GM12878 (cell line): ENCODE results near the gene PRG3. TPM values are rescaled to one million over a fixed set of nuclear protein-coding genes. Genes with fewer than 3 reads are reported as not detected.

Experiments
- ATAC-seq: fragments of 200-7000 bp; cut with Tn5 transposase; 3 replicates; pipeline ENCODE4 v1.9.1; 2020; ENCODE audit warnings: mild to moderate bottlenecking, moderate library complexity
- BruUV-seq: library from RNA; stranded (reverse); fragments of 400-500 nt; replicated peaks from 2 replicates; lab custom pipeline; 2021; lab: Mats Ljungman, UMichigan
- CTCF ChIA-PET: fragments of 300-600 bp; sonication (Branson Sonifier 250); formaldehyde crosslinking; extraction: SDS; loops from one replicate; lab custom pipeline; 2021; ENCODE audit warnings: inconsistent platforms; lab: Yijun Ruan, JAX
- POLR2A ChIA-PET: fragments of 350-600 bp; formaldehyde crosslinking; extraction: SDS; loops from one replicate; lab custom pipeline; 2021; ENCODE audit warnings: inconsistent platforms; lab: Charles Lee
- RAD21 ChIA-PET: fragments of 300-600 bp; sonication (Branson Sonifier 250); formaldehyde crosslinking; loops from one replicate; lab custom pipeline; 2023; ENCODE audit warnings: antibody characterized with exemption; ENCODE audit not compliant: unreplicated experiment; lab: Charles Lee
- SMC1A ChIA-PET: fragments of 300-600 bp; sonication (Branson Sonifier 250); formaldehyde crosslinking; loops from one replicate; lab custom pipeline; 2023; ENCODE audit not compliant: unreplicated experiment, uncharacterized antibody; lab: Charles Lee
- DNase-seq: peaks from one replicate; pipeline ENCODE4 v3.0.0-alpha.2; 2011; ENCODE audit warnings: low read depth, low spot score
- FAIRE-seq: peaks from 3 replicates; lab custom pipeline; 2011; peaks lifted over from hg19 to GRCh38; lab: Jason Lieb, UNC
- H2AFZ ChIP-seq: 2 replicates; pipeline ENCODE4 v1.6.0; 2011; ENCODE audit warnings: low read depth, low read length, control low read depth; ENCODE audit not compliant: control insufficient read depth
- H3K27ac ChIP-seq: 2 replicates; pipeline ENCODE4 v1.5.1; 2011; ENCODE audit warnings: control low read depth; ENCODE audit not compliant: control insufficient read depth, insufficient read depth
- H3K27me3 ChIP-seq, 2 experiments: replicated peaks in 1 of 2; 2 replicates each; pipeline versions ENCODE4 v1.6.0 to v1.6.1; 2011; ENCODE audit warnings: low read length in 1 of 2; ENCODE audit not compliant: control insufficient read depth in 2 of 2, insufficient read depth in 2 of 2
- H3K36me3 ChIP-seq, 2 experiments: 2 replicates each; pipeline ENCODE4 v1.5.1; 2011; ENCODE audit warnings: low read length in 1 of 2; ENCODE audit not compliant: control insufficient read depth in 2 of 2, insufficient read depth in 2 of 2
- H3K4me1 ChIP-seq: 2 replicates; pipeline ENCODE4 v1.6.1; 2011; ENCODE audit warnings: mild to moderate bottlenecking, low read length, moderate library complexity, mixed read lengths; ENCODE audit not compliant: control insufficient read depth, insufficient read depth
- H3K4me2 ChIP-seq: 2 replicates; pipeline ENCODE4 v1.6.0; 2011; ENCODE audit warnings: control low read depth; ENCODE audit not compliant: control insufficient read depth, insufficient read depth
- H3K4me3 ChIP-seq: fragments of 200-600 bp; sonication (generic); 2 replicates; pipeline ENCODE4 v1.5.1; 2016
- H3K79me2 ChIP-seq: 2 replicates; pipeline ENCODE4 v1.6.0; 2011; ENCODE audit warnings: low read length; ENCODE audit not compliant: control insufficient read depth, insufficient read depth
- H3K9ac ChIP-seq: 2 replicates; pipeline ENCODE4 v1.8.0; 2011; ENCODE audit warnings: low read length, control low read depth, mixed read lengths; ENCODE audit not compliant: control insufficient read depth, insufficient read depth
- H3K9me3 ChIP-seq: replicated peaks from 3 replicates; pipeline ENCODE4 v1.5.1; 2011; ENCODE audit warnings: mild to moderate bottlenecking, low read length; ENCODE audit not compliant: control insufficient read depth, insufficient read depth
- H4K20me1 ChIP-seq: 2 replicates; pipeline ENCODE4 v1.6.0; 2011; ENCODE audit not compliant: control insufficient read depth, insufficient read depth
- E2F4 ChIP-seq: IDR thresholded peaks from 2 replicates; pipeline ENCODE4 v1.6.1; 2012; ENCODE audit warnings: low read depth, low read length, improper control_type of control experiment
- NKRF ChIP-seq: fragments of 450-650 bp; conservative IDR thresholded peaks from 2 replicates; pipeline ENCODE4 v1.6.1; 2017; ENCODE audit warnings: mild to moderate bottlenecking, moderate library complexity
- ZBTB40 ChIP-seq: fragments of 450-650 bp; IDR thresholded peaks from 2 replicates; pipeline ENCODE4 v1.6.1; 2016; ENCODE audit warnings: mild to moderate bottlenecking, moderate library complexity, borderline replicate concordance
- ZZZ3 ChIP-seq: IDR thresholded peaks from 2 replicates; pipeline ENCODE4 v1.6.1; 2011; ENCODE audit warnings: low read depth; ENCODE audit not compliant: control insufficient read depth, insufficient read length
- WGBS: methylation state at CpG from one replicate; pipeline ENCODE4 v1.1.6; 2016; ENCODE audit warnings: low lambda C conversion rate; ENCODE audit not compliant: insufficient replicate concordance, insufficient coverage; ENCODE audit errors: missing lambda C conversion rate; 5-methylcytosine and 5-hydroxymethylcytosine counted together
- in situ Hi-C: fragments of 300-500 bp; cut with MboI; formaldehyde crosslinking; loops from 9 replicates; pipeline ENCODE4 v1.14.3; 2018; ENCODE audit warnings: mixed read lengths
- intact Hi-C: fragments of 100-400 bp; cut with micrococcal nuclease; formaldehyde crosslinking; loops from one replicate; pipeline ENCODE4 v1.14.2; 2022; ENCODE audit not compliant: unreplicated experiment
- polyA plus RNA-seq, 11 experiments: library from polyadenylated mRNA; depleted of rRNA in 4 of 11; unstranded in 6 of 11; stranded (reverse) in 5 of 11; fragments of >200 nt; fragmentation: Nextera tagmentation in 4 of 11; fragmentation: Illumina TruSeq in 1 of 11; extraction: Ambion mirVana in 4 of 11; extraction: Trizol in 1 of 11; gene quantifications; 1 replicate in 1 of 11; 2 replicates in 10 of 11; pipeline versions ENCODE4 v1.2.1 to v1.2.3, GENCODE V29; 2011 to 2016; ENCODE audit warnings: inconsistent platforms in 2 of 11, missing spikeins in 2 of 11, low read depth in 1 of 11
- total RNA-seq, 4 experiments: library from RNA; depleted of rRNA in 3 of 4; stranded (reverse); fragments of >200 nt in 3 of 4; fragmentation: Illumina TruSeq in 1 of 4; extraction: Trizol in 1 of 4; gene quantifications; 2 replicates each; pipeline versions ENCODE4 v1.2.1 to v1.2.3, GENCODE V29; 2013 to 2021

PRG3 gene
- total and polyA plus RNA-seq, 10 of the 15 experiments (the other 5 are each of a cell fraction or from before 2014, with no cell fraction given), result not detected

- no peak overlapping the region for H3K27ac ChIP-seq
- SMC1A ChIA-PET, result interaction anchor here (1.1 kb wide), 1 partner anchor 14 kb away, joined by 3 read pairs; no protein-coding TSS in a partner anchor
- TF ChIP-seq NKRF (no peak), E2F4 (no peak), ZBTB40 (no peak), ZZZ3 (no peak)
- TF ChIP-seq, all 136 proteins: peak for 0
- Histone ChIP-seq H2AFZ (no peak overlapping the region), H3K9me3 (no peaks in the 10 kb centered on the region), H3K4me1 (no peaks in the 10 kb centered on the region), H4K20me1 (no peaks in the 10 kb centered on the region), H3K9ac (no peak overlapping the region), H3K4me2 (no peak overlapping the region), H3K4me3 (no peak overlapping the region), H3K27me3 (peaks cover 0 to 3% of the 10 kb centered on the region in 2 experiments; a peak in 2 of 4 replicates), H3K79me2 (no peaks in the 10 kb centered on the region), H3K36me3 (no peaks in the 10 kb centered on the region)
- ChIA-PET RAD21 (interaction anchor here (1.8 kb wide), 1 partner anchor 13 kb away, joined by 5 read pairs; no protein-coding TSS in a partner anchor), CTCF (interaction anchor here (1.6 to 1.9 kb wide), 2 partner anchors 9 to 282 kb away, joined by 6 to 7 read pairs; no protein-coding TSS in a partner anchor), POLR2A (no interaction called here)
- FAIRE-seq (no peak), ATAC-seq (no peak), DNase-seq (no peak)
- BruUV-seq, result no TSS peak
- 11% methylated on average over 5 of the region's 5 CpGs for WGBS
- intact Hi-C loops (no loop called here), in situ Hi-C loops (no loop called here)
These were observed 21.6 kb downstream of the PRG3 start for GRCh38 chr11:57359396-57359795.
